Measurements from ENCODE around the gene RBMS3.
"Not testable (repeated sequence)": the region's sequence is repeated elsewhere in the genome, so short reads cannot be mapped to it uniquely, and the experiment has no call there.

Gene RBMS3

DNA sequence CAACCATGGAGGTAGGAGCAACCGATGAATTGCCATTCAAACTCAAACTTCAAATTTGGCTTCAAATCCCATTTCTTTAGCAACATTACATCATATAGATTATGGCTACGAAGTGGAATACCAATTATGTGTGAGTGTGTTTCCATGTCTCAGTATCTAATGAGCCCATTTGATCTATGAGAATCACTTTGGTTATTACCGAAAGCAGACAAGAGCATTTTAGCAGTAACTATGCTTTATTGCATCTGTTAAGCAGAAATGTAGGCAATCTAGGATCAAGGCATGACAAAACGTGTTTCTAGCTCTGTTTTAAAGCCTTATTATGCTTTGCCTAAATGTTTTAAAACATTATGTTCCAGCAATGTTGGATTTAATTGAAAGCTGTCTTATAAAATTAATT, 743.6 kb downstream of the RBMS3 start:
- H3K36me3 ChIP-seq (ENCODE audit: control insufficient read depth, insufficient read depth, low read length): no peaks in the 10 kb centered on the region

DNA sequence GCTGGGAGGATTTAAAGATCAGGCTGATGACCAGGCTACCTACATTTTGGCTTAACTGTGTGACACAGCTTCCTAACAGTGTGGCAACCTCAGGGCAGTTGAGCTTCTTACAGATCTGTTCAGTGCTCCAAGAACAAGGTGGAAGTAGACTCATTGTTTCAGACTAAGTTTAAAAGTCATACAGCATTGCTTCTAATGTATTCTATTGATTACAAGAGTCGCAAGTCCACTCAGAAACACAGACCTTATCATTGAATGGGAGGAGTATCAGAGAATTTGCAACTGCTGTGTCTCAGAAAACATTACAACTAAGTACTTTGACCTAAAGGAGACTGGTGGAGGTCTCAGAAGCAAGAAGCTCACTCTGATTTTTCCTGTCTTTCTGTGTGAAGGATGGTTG, 746.0 kb downstream of the RBMS3 start:
- Histone ChIP-seq H3K9me3 (ENCODE audit: control insufficient read depth, low read length) (no peaks in the 10 kb centered on the region), H3K36me3 (ENCODE audit: control insufficient read depth, insufficient read depth, low read length) (no peaks in the 10 kb centered on the region), H3K4me3 (ENCODE audit: low read length) (no peak overlapping the region), H3K9ac (ENCODE audit: low read length) (no peak overlapping the region), H3K4me1 (ENCODE audit: control insufficient read depth, insufficient read depth, low read length) (no peaks in the 10 kb centered on the region), H3K27me3 (ENCODE audit: control insufficient read depth, insufficient read depth, low read length) (no peaks in the 10 kb centered on the region)

More for the DNA sequence above, 743.6 kb downstream of the RBMS3 start:
- H3K27me3 ChIP-seq (ENCODE audit: control insufficient read depth, insufficient read depth, low read length): no peaks in the 10 kb centered on the region
- no peaks in the 10 kb centered on the region for H3K9me3 ChIP-seq (ENCODE audit: control insufficient read depth, low read length)
- no peak overlapping the region for H3K4me3 ChIP-seq (ENCODE audit: low read length)
- H3K4me1 ChIP-seq (ENCODE audit: control insufficient read depth, insufficient read depth, low read length): no peaks in the 10 kb centered on the region
- no peak overlapping the region for H3K9ac ChIP-seq (ENCODE audit: low read length)

- no peaks in the 10 kb centered on the region for H3K36me3 ChIP-seq (ENCODE audit: control insufficient read depth, insufficient read depth, low read length)
- no peak overlapping the region for H3K9ac ChIP-seq (ENCODE audit: low read length)
- H3K4me1 ChIP-seq (ENCODE audit: control insufficient read depth, insufficient read depth, low read length): no peaks in the 10 kb centered on the region
- no peaks in the 10 kb centered on the region for H3K9me3 ChIP-seq (ENCODE audit: control insufficient read depth, low read length)
- H3K27me3 ChIP-seq (ENCODE audit: control insufficient read depth, insufficient read depth, low read length): no peaks in the 10 kb centered on the region
- H3K4me3 ChIP-seq (ENCODE audit: low read length): no peak overlapping the region
These were observed 753.5 kb downstream of the RBMS3 start for GRCh38 chr3:30034246-30034991.

DNA sequence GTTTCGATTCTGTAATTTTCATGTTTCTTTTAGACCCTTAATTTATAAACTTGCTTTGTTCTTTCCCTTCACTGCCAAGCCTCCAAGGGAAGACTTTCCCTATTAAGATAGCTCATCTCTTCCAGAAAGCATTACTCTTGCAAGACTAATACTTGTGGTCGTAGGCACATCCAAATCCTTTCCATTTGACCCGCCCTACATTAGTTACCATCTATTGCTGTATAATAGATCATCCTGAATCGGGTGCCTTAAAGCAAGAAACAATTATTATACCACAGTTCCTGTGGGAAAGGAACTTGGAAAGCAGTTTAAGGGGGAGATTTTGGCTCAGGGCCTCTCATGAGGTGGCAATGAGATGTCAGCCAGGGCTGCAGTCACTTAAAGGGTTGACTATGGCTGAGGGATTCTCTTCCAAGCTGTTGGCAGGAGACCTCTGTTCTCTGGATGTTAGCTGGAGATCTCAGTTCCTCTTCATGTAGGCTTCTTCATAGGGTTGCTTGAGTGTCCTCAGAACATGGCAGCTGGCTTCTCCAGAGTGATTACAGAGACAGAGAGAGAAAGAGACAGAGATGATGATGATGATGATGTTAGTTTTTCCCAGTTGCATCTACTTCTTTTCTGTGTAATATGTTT, 755.2 kb downstream of the RBMS3 start:
- Histone ChIP-seq H3K9ac (ENCODE audit: low read length) (no peak overlapping the region), H3K4me3 (ENCODE audit: low read length) (no peak overlapping the region), H3K27me3 (ENCODE audit: control insufficient read depth, insufficient read depth, low read length) (no peaks in the 10 kb centered on the region), H3K9me3 (ENCODE audit: control insufficient read depth, low read length) (no peaks in the 10 kb centered on the region), H3K4me1 (ENCODE audit: control insufficient read depth, insufficient read depth, low read length) (no peaks in the 10 kb centered on the region), H3K36me3 (ENCODE audit: control insufficient read depth, insufficient read depth, low read length) (no peaks in the 10 kb centered on the region)

GRCh38 chr3:30040126-30040525, 759.3 kb downstream of the RBMS3 start:
- no peaks in the 10 kb centered on the region for H3K36me3 ChIP-seq (ENCODE audit: control insufficient read depth, insufficient read depth, low read length)

GRCh38 chr3:30041481-30041880, 760.6 kb downstream of the RBMS3 start:
- not testable (repeated sequence) for H3K9me3 ChIP-seq (ENCODE audit: control insufficient read depth, low read length); H3K36me3 ChIP-seq (ENCODE audit: control insufficient read depth, insufficient read depth, low read length); H3K9ac ChIP-seq (ENCODE audit: low read length); H3K4me3 ChIP-seq (ENCODE audit: low read length); H3K4me1 ChIP-seq (ENCODE audit: control insufficient read depth, insufficient read depth, low read length); H3K27me3 ChIP-seq (ENCODE audit: control insufficient read depth, insufficient read depth, low read length)

More at GRCh38 chr3:30040126-30040525, 759.3 kb downstream of the RBMS3 start:
- no peaks in the 10 kb centered on the region for H3K27me3 ChIP-seq (ENCODE audit: control insufficient read depth, insufficient read depth, low read length)
- H3K9me3 ChIP-seq (ENCODE audit: control insufficient read depth, low read length): no peaks in the 10 kb centered on the region
- no peaks in the 10 kb centered on the region for H3K4me1 ChIP-seq (ENCODE audit: control insufficient read depth, insufficient read depth, low read length)
- H3K9ac ChIP-seq (ENCODE audit: low read length): no peak overlapping the region
- no peak overlapping the region for H3K4me3 ChIP-seq (ENCODE audit: low read length)

GRCh38 chr3:30042274-30042859, 761.5 kb downstream of the RBMS3 start:
- H3K36me3 ChIP-seq (ENCODE audit: control insufficient read depth, insufficient read depth, low read length): no peaks in the 10 kb centered on the region
- H3K9ac ChIP-seq (ENCODE audit: low read length): no peak overlapping the region
- H3K27me3 ChIP-seq (ENCODE audit: control insufficient read depth, insufficient read depth, low read length): no peaks in the 10 kb centered on the region
- no peaks in the 10 kb centered on the region for H3K4me1 ChIP-seq (ENCODE audit: control insufficient read depth, insufficient read depth, low read length)
- no peak overlapping the region for H3K4me3 ChIP-seq (ENCODE audit: low read length)
- H3K9me3 ChIP-seq (ENCODE audit: control insufficient read depth, low read length): no peaks in the 10 kb centered on the region

GRCh38 chr3:30042916-30043555, 762.2 kb downstream of the RBMS3 start:
- Histone ChIP-seq H3K9ac (ENCODE audit: low read length) (no peak overlapping the region), H3K4me1 (ENCODE audit: control insufficient read depth, insufficient read depth, low read length) (no peaks in the 10 kb centered on the region), H3K4me3 (ENCODE audit: low read length) (no peak overlapping the region), H3K27me3 (ENCODE audit: control insufficient read depth, insufficient read depth, low read length) (no peaks in the 10 kb centered on the region), H3K9me3 (ENCODE audit: control insufficient read depth, low read length) (no peaks in the 10 kb centered on the region), H3K36me3 (ENCODE audit: control insufficient read depth, insufficient read depth, low read length) (no peaks in the 10 kb centered on the region)

DNA sequence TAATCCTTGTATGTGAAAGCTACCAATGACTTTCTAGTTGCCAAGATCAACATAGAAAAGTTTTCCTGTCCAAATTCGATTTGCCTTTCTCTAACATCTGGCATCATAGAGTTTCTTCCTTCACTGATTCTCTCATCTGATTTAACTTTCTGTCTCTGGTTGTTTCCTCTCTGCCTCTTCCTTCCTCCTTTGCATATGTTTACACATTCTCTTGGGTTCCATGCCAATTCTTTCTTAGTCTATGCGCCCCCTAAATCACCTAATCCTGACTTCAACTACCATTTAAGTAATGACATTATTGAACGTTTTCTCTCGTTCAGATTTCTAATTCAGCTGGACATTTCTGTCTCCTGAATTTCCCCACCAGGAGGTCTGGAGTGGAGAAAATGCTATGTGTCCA, 763.6 kb downstream of the RBMS3 start:
- H3K4me1 ChIP-seq (ENCODE audit: control insufficient read depth, insufficient read depth, low read length): no peaks in the 10 kb centered on the region
- H3K9me3 ChIP-seq (ENCODE audit: control insufficient read depth, low read length): no peaks in the 10 kb centered on the region
- no peak overlapping the region for H3K9ac ChIP-seq (ENCODE audit: low read length)
- H3K4me3 ChIP-seq (ENCODE audit: low read length): no peak overlapping the region
- no peaks in the 10 kb centered on the region for H3K27me3 ChIP-seq (ENCODE audit: control insufficient read depth, insufficient read depth, low read length)
- H3K36me3 ChIP-seq (ENCODE audit: control insufficient read depth, insufficient read depth, low read length): no peaks in the 10 kb centered on the region

DNA sequence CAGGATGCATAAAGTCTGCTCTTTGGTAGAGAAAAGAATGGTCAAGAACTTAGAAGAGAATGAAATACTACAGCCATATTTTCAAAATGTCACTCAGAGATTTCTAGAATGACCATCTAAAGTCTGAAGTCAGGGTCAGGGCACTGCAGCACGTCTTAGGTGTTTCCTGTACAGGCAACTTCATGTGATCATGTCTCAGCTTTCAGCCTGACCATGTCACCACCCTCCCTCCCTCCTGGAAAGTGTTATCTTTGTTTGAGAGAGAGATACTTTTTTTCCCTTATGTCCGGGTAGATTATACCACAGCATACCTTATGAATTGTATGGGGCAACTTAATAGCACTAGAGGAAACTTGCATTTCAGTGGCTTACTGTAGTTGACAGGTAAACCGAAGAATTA, 767.6 kb downstream of the RBMS3 start:
- H3K4me3 ChIP-seq (ENCODE audit: low read length): no peak overlapping the region
- H3K27me3 ChIP-seq (ENCODE audit: control insufficient read depth, insufficient read depth, low read length): no peaks in the 10 kb centered on the region
- no peaks in the 10 kb centered on the region for H3K36me3 ChIP-seq (ENCODE audit: control insufficient read depth, insufficient read depth, low read length)
- no peak overlapping the region for H3K9ac ChIP-seq (ENCODE audit: low read length)
- H3K9me3 ChIP-seq (ENCODE audit: control insufficient read depth, low read length): no peaks in the 10 kb centered on the region
- no peaks in the 10 kb centered on the region for H3K4me1 ChIP-seq (ENCODE audit: control insufficient read depth, insufficient read depth, low read length)

DNA sequence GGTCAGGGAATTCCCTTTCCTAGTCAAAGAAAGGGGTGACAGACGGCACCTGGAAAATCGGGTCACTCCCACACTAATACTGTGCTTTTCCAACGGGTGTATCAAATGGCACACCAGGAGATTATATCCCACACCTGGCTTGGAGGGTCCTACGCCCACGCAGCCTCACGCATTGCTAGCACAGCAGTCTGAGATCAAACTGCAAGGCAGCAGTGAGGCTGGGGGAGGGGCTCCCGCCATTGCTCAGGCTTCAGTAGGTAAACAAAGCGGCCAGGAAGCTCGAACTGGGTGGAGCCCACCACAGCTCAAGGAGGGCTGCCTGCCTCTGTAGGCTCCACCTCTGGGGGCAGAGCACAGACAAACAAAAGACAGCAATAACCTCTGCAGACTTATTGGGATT, 769.2 kb downstream of the RBMS3 start:
- not testable (repeated sequence) for H3K27me3 ChIP-seq (ENCODE audit: control insufficient read depth, insufficient read depth, low read length); H3K36me3 ChIP-seq (ENCODE audit: control insufficient read depth, insufficient read depth, low read length); H3K9me3 ChIP-seq (ENCODE audit: control insufficient read depth, low read length); H3K4me3 ChIP-seq (ENCODE audit: low read length); H3K4me1 ChIP-seq (ENCODE audit: control insufficient read depth, insufficient read depth, low read length); H3K9ac ChIP-seq (ENCODE audit: low read length)

DNA sequence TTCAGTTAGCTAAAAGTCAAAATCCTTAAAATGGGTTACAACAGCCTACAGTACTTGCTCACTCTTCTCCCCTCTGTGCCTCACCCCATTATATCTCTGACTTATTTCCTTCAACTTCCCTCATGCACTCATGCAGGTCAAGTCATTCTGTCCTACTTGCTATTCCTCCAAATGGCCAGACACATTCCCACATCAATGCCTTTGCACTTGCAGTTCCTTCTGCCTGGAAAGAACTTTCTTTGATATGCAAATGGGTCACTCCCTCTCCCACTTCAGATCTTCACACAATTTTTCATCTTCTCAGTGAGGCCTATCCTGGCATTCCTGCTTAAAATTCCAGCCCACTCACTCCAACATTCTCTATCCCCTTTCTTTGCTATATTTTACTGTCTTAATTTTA, 778.4 kb downstream of the RBMS3 start:
- Histone ChIP-seq H3K27me3 (ENCODE audit: control insufficient read depth, insufficient read depth, low read length) (no peaks in the 10 kb centered on the region), H3K9me3 (ENCODE audit: control insufficient read depth, low read length) (no peaks in the 10 kb centered on the region), H3K4me3 (ENCODE audit: low read length) (no peak overlapping the region), H3K9ac (ENCODE audit: low read length) (no peak overlapping the region), H3K36me3 (ENCODE audit: control insufficient read depth, insufficient read depth, low read length) (no peaks in the 10 kb centered on the region), H3K4me1 (ENCODE audit: control insufficient read depth, insufficient read depth, low read length) (no peaks in the 10 kb centered on the region)

All from mucosa of stomach (tissue), 1 donor.